Measurements from ENCODE around the gene SPATA19.

DNA sequence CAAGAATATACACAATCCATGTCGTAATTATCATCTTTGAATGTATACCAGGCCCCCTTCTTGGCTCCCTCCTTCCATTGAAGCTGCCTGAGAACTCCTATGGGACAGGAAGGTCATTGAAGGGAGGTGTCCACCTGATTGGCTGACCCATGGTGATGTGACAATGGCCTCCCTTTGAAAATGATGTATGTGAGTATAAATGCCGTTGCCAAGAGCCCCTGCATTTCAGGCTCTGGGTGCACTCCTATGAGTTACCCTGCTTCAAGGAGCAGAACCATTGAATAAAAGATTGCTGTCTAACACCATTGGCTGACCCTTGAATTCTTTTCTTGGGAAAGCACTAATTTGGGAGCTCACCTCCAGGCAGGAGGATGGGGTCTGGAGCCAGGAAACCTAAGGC lies at the start of gene SPATA19:
- TF ChIP-seq RAD21 (IDR thresholded peaks at IDR 0.05; ENCODE audit: low read length): no peak
- TF ChIP-seq POLR2A (IDR thresholded peaks at IDR 0.05; ENCODE audit: low read depth, low read length): no peak
- TF ChIP-seq CTCF (conservative IDR thresholded peaks at IDR 0.05; ENCODE audit: low read depth, low read length): no peak
- no peak for TF ChIP-seq SMC3 (IDR thresholded peaks at IDR 0.05; ENCODE audit: low read depth, low read length)
- TF ChIP-seq USF2 (IDR thresholded peaks at IDR 0.05; ENCODE audit: low read depth, low read length): no peak
- TF ChIP-seq MAZ (IDR thresholded peaks at IDR 0.05; ENCODE audit: borderline replicate concordance, low read depth, low read length): no peak
- TF ChIP-seq RFX5 (IDR thresholded peaks at IDR 0.05; ENCODE audit: low read depth, low read length): no peak
- TF ChIP-seq MXI1 (IDR thresholded peaks at IDR 0.05; ENCODE audit: borderline replicate concordance, low read depth, low read length): no peak
- TF ChIP-seq CEBPB (IDR thresholded peaks at IDR 0.05; ENCODE audit: low read depth, low read length): no peak
- TF ChIP-seq, protein P1, sequence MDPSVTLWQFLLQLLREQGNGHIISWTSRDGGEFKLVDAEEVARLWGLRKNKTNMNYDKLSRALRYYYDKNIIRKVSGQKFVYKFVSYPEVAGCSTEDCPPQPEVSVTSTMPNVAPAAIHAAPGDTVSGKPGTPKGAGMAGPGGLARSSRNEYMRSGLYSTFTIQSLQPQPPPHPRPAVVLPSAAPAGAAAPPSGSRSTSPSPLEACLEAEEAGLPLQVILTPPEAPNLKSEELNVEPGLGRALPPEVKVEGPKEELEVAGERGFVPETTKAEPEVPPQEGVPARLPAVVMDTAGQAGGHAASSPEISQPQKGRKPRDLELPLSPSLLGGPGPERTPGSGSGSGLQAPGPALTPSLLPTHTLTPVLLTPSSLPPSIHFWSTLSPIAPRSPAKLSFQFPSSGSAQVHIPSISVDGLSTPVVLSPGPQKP (IDR thresholded peaks at IDR 0.05; ENCODE audit: borderline replicate concordance, low read depth, low read length): no peak
- no peak for TF ChIP-seq CHD1 (IDR thresholded peaks at IDR 0.05; ENCODE audit: low read depth, low read length)
- no peak for TF ChIP-seq MAFK (IDR thresholded peaks at IDR 0.05; ENCODE audit: low read depth, low read length)
- no peak for TF ChIP-seq NFE2L2 (IDR thresholded peaks at IDR 0.05; ENCODE audit: low read depth, low read length)
